Measurements from ENCODE around the gene RPS6KB2.
"Not testable (repeated sequence)": the region's sequence is repeated elsewhere in the genome, so short reads cannot be mapped to it uniquely, and the experiment has no call there.

The RPS6KB2 gene

GRCh38 chr11:67445515-67445914 lies 17.2 kb downstream of the RPS6KB2 start:
- no peak for DNase-seq

DNA sequence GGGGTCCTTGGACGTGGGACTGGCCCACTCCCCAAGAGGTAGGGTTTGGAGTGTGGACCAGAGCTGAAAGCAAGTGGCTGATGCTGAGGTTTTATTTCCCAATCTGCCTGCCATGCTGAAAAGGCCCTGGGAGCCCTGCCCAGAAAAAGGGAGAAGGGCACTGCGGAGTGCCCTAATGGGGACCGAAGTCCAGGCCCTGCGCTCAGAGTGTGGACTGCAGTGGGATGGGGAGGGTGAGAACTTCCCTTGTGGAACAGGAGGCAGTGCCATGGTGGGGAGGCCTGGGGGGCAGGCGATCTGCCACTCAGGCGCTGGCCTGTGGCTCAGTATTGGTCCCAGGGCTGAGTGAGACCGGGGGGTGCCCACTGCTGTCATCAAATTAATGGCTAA lies 19.9 kb downstream of the RPS6KB2 start:
- no peak for DNase-seq

GRCh38 chr11:67449116-67449844 lies 21.0 kb downstream of the RPS6KB2 start:
- no peak for DNase-seq

DNA sequence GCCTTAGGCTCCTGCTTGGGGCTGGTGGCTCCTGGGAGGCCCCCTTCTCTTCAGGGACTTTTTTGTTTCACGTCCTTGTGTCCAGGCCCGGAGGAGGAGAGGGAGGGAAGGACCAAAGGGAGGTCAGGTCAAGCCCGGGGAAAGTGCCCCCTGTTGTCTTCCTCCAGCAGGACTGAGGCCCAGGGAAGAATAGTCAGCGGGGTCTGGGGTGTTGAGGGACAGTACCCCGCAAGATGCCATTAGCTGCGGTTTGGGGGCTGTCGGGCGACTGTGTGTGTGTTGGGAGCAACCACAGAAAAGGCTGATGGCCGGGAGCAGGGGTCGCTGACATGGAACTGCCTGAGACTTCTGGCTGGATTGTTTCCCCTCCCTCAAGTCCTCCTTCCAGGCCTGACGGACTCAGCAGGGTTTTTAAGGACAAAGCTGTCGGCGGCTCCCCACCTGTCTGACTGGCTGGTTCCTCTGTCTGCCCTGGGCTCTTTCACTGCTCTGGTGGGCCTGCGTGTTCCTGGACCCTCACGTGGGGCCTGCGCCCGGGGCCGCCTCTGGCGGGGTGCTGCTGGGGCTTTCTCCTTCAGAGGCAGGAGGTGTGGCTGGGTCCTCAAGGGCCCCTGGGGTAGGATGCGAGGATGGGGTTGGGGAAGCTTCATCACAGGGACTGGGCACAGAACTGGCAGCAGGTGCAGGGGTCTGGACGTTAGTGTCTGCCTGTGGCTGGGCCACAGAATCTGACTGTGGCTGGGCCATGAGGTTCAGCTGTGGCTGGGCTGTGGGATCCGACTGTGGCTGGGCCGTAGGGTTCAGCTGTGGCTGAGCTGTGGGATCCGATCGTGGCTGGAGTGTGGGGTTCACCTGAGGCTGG lies 22.7 kb downstream of the RPS6KB2 start:
- DNase-seq: no peak

DNA sequence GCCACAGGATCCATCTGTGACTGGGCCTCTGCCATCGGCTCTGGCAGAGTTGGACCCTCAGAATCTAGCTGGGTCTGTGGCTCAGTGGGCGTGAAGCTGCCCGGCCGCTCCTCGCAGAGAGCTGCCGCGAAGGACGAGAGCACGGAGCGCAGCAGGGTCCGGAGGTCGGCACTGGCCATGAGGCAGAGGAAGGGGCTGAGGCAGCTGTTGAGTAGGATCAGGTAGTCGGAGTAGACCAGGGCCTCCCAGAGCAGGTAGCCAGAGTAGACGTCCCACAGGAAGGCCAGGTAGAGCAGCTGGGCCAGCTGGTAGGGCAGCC lies 23.3 kb downstream of the RPS6KB2 start:
- no peak for DNase-seq

DNA sequence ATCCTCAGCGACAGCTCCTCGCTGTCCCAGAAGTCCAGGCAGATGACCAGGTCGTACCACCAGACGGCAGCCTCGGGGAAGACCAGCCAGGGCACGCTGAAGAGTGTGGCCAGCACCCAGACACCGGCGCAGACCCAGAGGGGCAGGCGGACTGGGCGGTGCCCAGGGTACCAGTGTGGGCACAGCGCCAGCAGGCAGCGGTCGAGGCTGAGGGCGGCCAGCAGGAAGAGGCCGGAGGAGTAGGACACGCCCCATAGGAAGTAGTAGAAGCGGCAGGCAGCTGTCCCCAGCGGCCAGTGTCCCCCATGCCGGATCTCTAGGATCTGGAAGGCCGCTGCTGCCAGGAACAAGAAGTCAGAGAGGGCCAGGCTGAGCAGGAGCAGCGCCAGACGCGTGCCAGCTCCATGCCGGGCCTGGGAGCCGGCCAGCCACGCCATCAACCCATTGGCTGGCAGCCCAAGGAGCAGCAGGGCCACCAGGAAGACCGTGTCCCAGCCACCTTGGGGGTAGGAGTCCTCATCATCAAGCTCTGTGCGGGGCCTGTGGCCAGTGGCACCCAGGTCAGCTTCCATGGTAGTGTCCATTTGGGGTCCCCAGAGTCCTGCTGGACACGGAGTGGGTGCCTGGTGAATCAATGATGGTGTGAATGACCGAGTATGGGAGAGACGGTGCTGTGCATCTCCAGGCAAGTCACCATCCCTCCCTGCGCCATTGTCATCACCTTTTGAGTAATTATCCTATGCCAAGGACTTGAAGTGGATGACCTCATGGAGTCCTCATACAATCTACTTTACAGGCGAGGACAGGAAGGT lies 24.1 kb downstream of the RPS6KB2 start, which contains the start of gene GPR152:
Gene GPR152, minus strand, starts transcription at position 589 of the 812 bp plus-strand sequence. Its CDS starts 5 bp downstream, at position 584.
- DNase-seq: no peak

DNA sequence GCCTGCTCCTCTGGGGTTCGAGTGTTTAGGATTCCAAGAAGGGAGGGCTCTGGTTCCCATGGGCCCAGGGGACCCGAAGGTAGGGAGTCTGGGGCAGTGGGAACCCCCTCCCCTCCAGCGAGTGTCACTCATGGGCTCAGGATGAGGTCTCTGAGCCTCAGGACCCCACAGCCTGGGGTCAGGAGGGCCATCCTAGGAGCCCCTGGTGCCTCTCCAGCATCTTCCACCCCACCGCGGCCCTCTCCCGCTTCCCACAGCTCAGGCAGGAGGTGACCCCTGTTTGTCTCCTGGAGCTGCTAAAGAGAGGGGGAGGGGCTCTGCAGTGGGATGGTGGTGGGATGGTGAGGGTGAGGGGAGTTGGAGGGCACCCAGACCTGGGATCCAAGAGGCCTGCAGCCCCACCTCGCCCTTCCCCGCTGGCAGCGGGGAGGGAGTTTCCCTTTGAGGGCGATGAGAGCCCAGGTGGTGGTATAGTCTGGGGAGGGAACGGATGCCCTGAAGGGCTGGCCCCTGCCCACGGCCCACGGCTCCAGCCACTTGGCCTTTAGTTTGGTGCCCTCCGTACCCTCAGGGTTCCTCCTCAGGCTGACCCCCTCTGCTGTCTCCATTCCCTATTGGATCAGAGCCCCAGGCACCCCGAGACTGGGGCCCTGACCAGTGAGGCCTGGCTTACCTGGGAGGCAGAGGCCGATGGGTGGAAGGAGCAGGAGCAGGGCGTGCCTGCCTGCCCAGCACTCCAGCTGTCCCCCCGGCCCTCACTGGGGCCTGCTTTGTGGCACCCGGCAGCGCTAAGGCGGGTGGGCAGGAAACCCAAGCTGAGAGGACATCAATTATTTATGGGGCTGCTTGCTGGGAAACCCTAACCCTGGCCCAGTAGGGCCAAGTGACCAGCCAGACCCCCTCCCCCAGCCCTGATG lies 25.8 kb downstream of the RPS6KB2 start:
- DNase-seq: no peak

- no peak for DNase-seq
Measured at GRCh38 chr11:67455054-67455453, 26.8 kb downstream of the RPS6KB2 start, which contains the start of gene CABP4. Gene CABP4, plus strand, starts transcription at chr11:67455354. Its CDS starts 70 bp downstream, at chr11:67455424.

GRCh38 chr11:67456068-67456705 lies 27.9 kb downstream of the RPS6KB2 start:
- DNase-seq: no peak

- DNase-seq: no peak
Measured at GRCh38 chr11:67457453-67457852, 29.2 kb downstream of the RPS6KB2 start.

GRCh38 chr11:67458266-67458665 lies 30.0 kb downstream of the RPS6KB2 start:
- no peak for DNase-seq

- no peak for DNase-seq
Measured at GRCh38 chr11:67463186-67463585, 34.9 kb downstream of the RPS6KB2 start.

- no peak for DNase-seq
Measured at GRCh38 chr11:67463680-67464410, 35.6 kb downstream of the RPS6KB2 start.

GRCh38 chr11:67464411-67465188 lies 36.3 kb downstream of the RPS6KB2 start:
- peak; percentile 91 to 94 (median 93) for DNase-seq

- no peak for DNase-seq
Measured at GRCh38 chr11:67465189-67465510, 36.9 kb downstream of the RPS6KB2 start.

- not testable (repeated sequence) for DNase-seq
Measured at GRCh38 chr11:67465530-67465929, 37.2 kb downstream of the RPS6KB2 start.

DNA sequence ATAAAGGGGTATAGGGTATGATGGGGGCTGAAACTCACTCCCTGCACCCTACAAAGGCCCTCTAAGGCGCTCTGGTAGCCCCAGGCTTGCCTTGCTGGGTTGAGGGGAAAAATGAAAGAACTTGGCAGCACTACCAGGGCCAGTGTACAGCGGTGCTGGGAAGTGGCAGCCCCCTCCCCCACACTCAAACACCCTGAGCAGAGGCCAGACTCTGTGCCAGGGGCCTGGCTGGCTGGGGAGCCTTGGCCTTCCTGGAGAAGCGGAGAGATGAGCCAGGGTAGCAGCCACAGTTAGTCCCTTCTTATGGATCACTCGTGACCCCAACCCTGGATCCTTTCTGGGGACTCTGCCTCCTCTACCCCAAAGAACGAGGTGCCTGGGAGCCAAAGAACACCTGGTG lies 38.1 kb downstream of the RPS6KB2 start:
- DNase-seq: no peak

DNA sequence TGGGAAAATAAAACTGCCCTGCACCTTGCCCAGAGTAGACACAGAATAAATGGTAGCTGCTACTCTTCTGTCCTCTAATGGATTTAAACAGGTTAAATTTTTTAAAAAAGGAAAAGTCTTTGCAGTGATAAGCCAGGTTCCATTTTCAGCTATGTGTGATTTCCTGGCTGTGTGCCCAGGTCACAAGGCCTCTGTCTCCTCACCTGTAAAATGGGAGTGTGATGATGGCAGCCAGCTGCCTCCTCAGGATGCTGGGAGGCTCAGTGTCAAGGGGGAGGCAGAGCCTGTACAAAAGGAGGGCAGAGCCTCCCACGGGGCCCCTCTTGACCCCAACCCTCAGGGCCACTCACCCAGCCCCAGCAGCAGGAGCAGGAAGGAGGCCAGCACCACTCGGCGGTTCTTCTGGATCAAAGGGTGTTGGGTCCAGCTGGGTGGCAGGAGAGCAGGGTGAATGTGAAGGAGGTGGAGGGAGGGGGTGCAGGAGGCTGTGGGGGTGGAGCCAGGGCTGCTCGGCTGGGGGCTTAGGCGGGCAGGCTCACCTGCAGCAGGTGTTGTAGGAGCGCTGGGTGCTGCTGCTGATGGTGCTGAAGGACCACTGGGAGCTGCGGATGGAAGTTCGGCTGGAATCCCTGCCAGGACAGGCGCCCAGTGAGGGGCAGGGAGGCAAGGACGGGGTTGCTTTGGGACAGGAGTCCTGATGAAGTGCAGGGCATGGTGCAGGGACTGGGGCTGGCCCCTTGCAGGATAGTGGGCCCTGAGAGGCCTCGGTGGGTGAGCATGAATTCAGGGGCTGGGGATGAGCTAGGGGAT lies 38.9 kb downstream of the RPS6KB2 start:
- DNase-seq: no peak

DNA sequence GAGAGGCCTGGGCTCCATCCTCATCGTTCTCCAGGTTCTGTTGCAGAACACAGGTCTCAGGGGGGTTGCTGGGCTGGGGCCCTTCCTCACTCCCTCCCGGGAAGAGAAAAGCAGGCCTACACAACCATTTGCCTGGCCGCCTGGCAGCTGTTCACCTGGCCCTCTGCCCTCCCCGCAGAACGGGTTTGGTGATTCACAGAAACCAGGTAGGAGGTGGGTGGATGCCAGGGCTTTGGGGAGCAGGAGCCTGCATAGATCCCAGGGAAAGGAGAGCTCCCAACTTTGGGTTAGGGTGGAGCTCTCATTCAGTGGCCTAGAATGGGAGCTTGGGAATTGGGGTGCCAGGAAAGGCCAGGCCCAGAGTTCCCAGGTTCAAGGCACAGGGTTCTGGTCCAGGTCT lies 39.8 kb downstream of the RPS6KB2 start:
- DNase-seq: no peak
